A549 treated with AZD9567 at 1 μM for 4 hours (cell line): Measurements from ENCODE around the gene KLRC3. TPM values are rescaled to one million over a fixed set of nuclear protein-coding genes. Genes with fewer than 3 reads are reported as not detected.

Experiments
- total RNA-seq: library from RNA; stranded (reverse); fragments of 200-300 nt; extraction: Qiagen RNA extraction; gene quantifications from 5 replicates; pipeline ENCODE4 v1.2.3, GENCODE V29; 2022; ENCODE audit not compliant: insufficient read depth

KLRC3 gene
- 0.12 to 0.26 TPM (median 0.16 TPM) in 3 of 5 replicates, not detected in the others for total RNA-seq

GRCh38 chr12:10420334-10420733 is at the start of gene KLRC3:
Gene KLRC3, minus strand, starts transcription at chr12:10420595. Its CDS starts 45 bp downstream, at chr12:10420550.

GRCh38 chr12:10453156-10453555 is 32.8 kb upstream of the KLRC3 start, which contains the start of gene KLRC1:
Gene KLRC1, minus strand, starts transcription at chr12:10453377. Its CDS starts 2,221 bp downstream, at chr12:10451156.

GRCh38 chr12:10435816-10436215 is 15.4 kb upstream of the KLRC3 start, which contains the start of gene KLRC2:
Gene KLRC2, minus strand, starts transcription at chr12:10436010. Its CDS starts 24 bp downstream, at chr12:10435986.

DNA sequence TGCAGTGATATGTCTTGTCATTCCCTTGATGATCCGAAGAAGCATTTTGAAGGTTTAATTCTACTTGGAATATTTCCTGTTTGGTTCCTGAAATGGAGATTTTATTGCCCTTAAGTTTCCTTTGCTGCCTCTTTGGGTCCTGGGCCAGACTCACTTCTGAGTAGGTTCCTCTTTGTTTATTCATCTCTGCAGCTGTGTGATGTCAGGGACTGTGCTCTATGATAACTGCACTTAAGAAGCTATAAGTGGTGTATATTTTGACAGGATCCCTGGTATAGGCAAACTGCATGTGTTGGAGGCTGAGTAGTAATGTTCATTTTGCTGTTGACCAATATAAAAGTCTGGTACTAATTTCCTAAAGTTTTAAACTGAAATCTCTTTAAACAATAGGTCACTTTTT is 11.0 kb downstream of the KLRC3 start, which contains the start of gene KLRC4:
Gene KLRC4 (minus strand): TSS at position 366 of the 400 bp plus-strand sequence. CDS start 182 bp downstream, at position 184.

DNA sequence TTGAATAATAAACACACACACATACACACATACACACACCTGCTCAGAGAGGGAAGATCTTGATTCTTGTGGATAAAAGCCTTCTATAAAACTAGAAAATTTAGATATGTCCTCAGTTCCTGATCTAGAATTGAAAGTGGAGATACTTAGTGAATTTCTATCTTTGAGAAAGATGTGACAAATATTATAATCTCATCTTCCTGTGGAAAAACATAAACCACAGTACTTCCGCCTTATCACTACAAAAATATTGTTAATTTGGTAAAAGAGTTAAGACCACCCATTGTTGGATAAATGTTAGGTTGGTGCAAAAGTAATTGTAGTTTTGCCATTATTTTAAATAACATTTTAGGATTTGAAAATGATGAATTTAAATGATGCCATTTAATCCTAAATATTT is 30.5 kb downstream of the KLRC3 start, which contains the start of gene KLRK1:
Gene KLRK1 (minus strand): TSS at position 138 of the 400 bp plus-strand sequence. CDS start 1,231 bp downstream, outside the sequence.

Other genes with a start within 250 kb of the KLRC3 start
- gene OLR1, start 248.5 kb downstream of the KLRC3 start, total RNA-seq: 0.60 to 3.7 TPM (median 1.5 TPM) in 5 replicates
- 0.02 to 0.31 TPM (median 0.19 TPM) in 3 of 5 replicates, not detected in the others for gene TMEM52B, start 241.6 kb downstream of the KLRC3 start, total RNA-seq
- 30.2 to 41.4 TPM (median 36.2 TPM) in 5 replicates for gene GABARAPL1, start 207.7 kb downstream of the KLRC3 start, total RNA-seq
- gene KLRD1, start 112.7 kb downstream of the KLRC3 start, total RNA-seq: 0.10 TPM in 1 of 5 replicates, not detected in the others
- gene KLRK1, start 30.6 kb downstream of the KLRC3 start, total RNA-seq: 0.13 TPM in 1 of 5 replicates, not detected in the others
- gene KLRC4, start 10.8 kb downstream of the KLRC3 start, total RNA-seq: not detected in 5 replicates
- gene KLRC2, start 15.4 kb upstream of the KLRC3 start, total RNA-seq: 1.3 to 2.3 TPM (median 1.8 TPM) in 4 of 5 replicates, not detected in the other
- 0.09 TPM in 1 of 5 replicates, not detected in the others for gene KLRC1, start 32.8 kb upstream of the KLRC3 start, total RNA-seq
- gene EIF2S3B, start 85.3 kb upstream of the KLRC3 start, total RNA-seq: 0.48 to 0.56 TPM (median 0.49 TPM) in 4 of 5 replicates, not detected in the other
- gene MAGOHB, start 193.0 kb upstream of the KLRC3 start, total RNA-seq: 43.3 to 53.0 TPM (median 48.9 TPM) in 5 replicates